ENCODE data around the gene SNX30. TPM values are rescaled to one million over a fixed set of nuclear protein-coding genes. Genes with fewer than 3 reads are reported as not detected.

Gene SNX30
- total RNA-seq, 1 experiment from 2014 or later = 12.7 TPM

DNA sequence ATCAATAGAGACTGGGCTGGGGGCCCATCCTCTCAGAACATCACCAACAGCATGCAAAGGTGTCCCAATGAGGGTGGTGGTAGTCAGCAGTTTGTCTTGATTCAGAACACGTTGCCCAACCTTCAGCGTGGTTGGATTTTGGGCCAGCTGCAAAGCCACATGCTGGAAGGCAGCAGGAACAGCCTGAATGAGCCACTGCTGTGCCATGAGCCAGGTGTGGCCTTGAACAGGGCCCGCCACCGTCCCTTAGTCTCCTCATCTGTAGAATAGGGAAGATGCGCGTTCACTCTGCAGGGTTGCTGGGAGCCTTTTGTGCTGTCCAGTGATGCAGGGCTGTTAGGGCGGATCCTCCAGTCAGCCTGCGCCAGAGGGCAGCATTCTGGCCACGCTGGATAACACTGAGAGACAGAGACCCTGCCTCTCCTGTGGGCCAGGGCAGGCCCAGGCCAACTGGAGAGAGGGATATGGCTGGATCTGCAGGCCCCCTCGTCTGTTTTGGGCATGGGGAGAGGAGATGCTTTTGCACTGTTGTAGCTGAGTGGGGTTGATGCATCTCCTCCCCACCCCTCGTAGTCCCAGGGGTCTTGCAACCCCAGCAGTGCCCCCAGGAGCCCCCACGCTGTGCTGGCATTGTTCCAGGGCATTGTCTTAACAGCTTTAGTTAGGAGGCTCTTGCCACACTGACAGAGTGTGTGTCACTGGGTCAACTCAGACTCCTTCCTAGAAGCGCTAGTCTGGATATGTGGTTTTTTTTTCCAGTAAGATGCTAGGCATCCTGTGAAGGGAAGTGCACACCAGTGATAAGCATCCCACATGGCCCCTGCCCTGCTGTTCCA, 98.0 kb downstream of the SNX30 start:
- no peak overlapping the region for H3K27ac ChIP-seq (ENCODE audit: low read depth, low read length)
- ChIA-PET POLR2A (no interaction called here), RAD21 (ENCODE audit: low non-redundant PET in 1 of 2, low total read pairs in 2 of 2, uncharacterized antibody in 2 of 2, unreplicated experiment in 2 of 2) (no interaction called here), CTCF (no interaction called here)
- no peaks in the 10 kb centered on the region for H4K20me1 ChIP-seq (ENCODE audit: insufficient read depth)
- no peak overlapping the region for H3K4me2 ChIP-seq (ENCODE audit: low read length)
- intact Hi-C loops (cut with micrococcal nuclease) = loop anchor here (5.0 kb wide), 1 partner anchor 264 kb away; no protein-coding TSS in a partner anchor
- H3K9me3 ChIP-seq (ENCODE audit: control insufficient read depth in 1 of 2, insufficient read depth in 1 of 2, low read depth in 1 of 2, low read length in 2 of 2) = no peaks in the 10 kb centered on the region
- H3K27me3 ChIP-seq (ENCODE audit: insufficient read depth, low read length) = no peaks in the 10 kb centered on the region
- ATAC-seq (no peak), DNase-seq (ENCODE audit: low read depth, low spot score) (no peak)
- no peak overlapping the region for H3K9ac ChIP-seq (ENCODE audit: low read length)
- no peak overlapping the region for H2AFZ ChIP-seq (ENCODE audit: low read depth, low read length, poor library complexity, severe bottlenecking)
- no peaks in the 10 kb centered on the region for H3K79me2 ChIP-seq (ENCODE audit: insufficient read depth, low read length)
- no peaks in the 10 kb centered on the region for H3K36me3 ChIP-seq (ENCODE audit: control insufficient read depth in 1 of 2, insufficient read depth in 2 of 2, low read length in 2 of 2)
- no peak overlapping the region for H3K4me3 ChIP-seq (replicated peaks in 1 of 2; ENCODE audit: low read depth in 1 of 2, low read length in 2 of 2)
- H3K4me1 ChIP-seq (ENCODE audit: control insufficient read depth in 1 of 2, insufficient read depth in 2 of 2, low read length in 2 of 2) = peaks cover 0 to 9% of the 10 kb centered on the region in 2 experiments; a peak in 2 of 4 replicates
- no TSS peak for BruUV-seq (replicated peaks)
- no peaks in the 10 kb centered on the region for H3K9me2 ChIP-seq (ENCODE audit: insufficient read depth)
- no peak for TF ChIP-seq POLR2AphosphoS5 (IDR thresholded peaks at IDR 0.05; ENCODE audit: low read depth, low read length)
- no peak for TF ChIP-seq ZNF274 (IDR thresholded peaks at IDR 0.05; ENCODE audit: low read depth, low read length)
- TF ChIP-seq, protein P1, sequence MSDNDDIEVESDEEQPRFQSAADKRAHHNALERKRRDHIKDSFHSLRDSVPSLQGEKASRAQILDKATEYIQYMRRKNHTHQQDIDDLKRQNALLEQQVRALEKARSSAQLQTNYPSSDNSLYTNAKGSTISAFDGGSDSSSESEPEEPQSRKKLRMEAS (IDR thresholded peaks at IDR 0.05) = no peak
- TF ChIP-seq JUND (IDR thresholded peaks at IDR 0.05) = no peak
- TF ChIP-seq SRF (IDR thresholded peaks at IDR 0.05; ENCODE audit: low read depth) = no peak
- TF ChIP-seq CEBPB (IDR thresholded peaks at IDR 0.05; ENCODE audit: low read depth) = no peak
- no peak for TF ChIP-seq CBX3 (IDR thresholded peaks at IDR 0.05; ENCODE audit: low read depth)
- no peak for TF ChIP-seq POLR2A (IDR thresholded peaks at IDR 0.05; ENCODE audit: borderline replicate concordance, extremely low read depth, insufficient read depth, insufficient read length)
- no peak for TF ChIP-seq YY1 (IDR thresholded peaks at IDR 0.05; ENCODE audit: extremely low read depth, insufficient replicate concordance, low read depth, low read length)

GRCh38 chr9:112849363-112849922, 98.9 kb downstream of the SNX30 start:
- H3K27ac ChIP-seq (ENCODE audit: low read depth, low read length) = no peak overlapping the region
- CTCF ChIA-PET = no interaction called here
- POLR2A ChIA-PET = no interaction called here
- ATAC-seq (no peak), DNase-seq (ENCODE audit: low read depth, low spot score) (no peak)
- H2AFZ ChIP-seq (ENCODE audit: low read depth, low read length, poor library complexity, severe bottlenecking) = no peak overlapping the region
- intact Hi-C loops (cut with micrococcal nuclease) = loop anchor here (5.0 kb wide), 1 partner anchor 263 kb away; no protein-coding TSS in a partner anchor
- peaks cover 0 to 7% of the 10 kb centered on the region in 2 experiments; a peak in 2 of 4 replicates for H3K4me1 ChIP-seq (ENCODE audit: control insufficient read depth in 1 of 2, insufficient read depth in 2 of 2, low read length in 2 of 2)
- no peaks in the 10 kb centered on the region for H3K9me3 ChIP-seq (ENCODE audit: control insufficient read depth in 1 of 2, insufficient read depth in 1 of 2, low read depth in 1 of 2, low read length in 2 of 2)
- no peak overlapping the region for H3K4me3 ChIP-seq (replicated peaks in 1 of 2; ENCODE audit: low read depth in 1 of 2, low read length in 2 of 2)
- no peaks in the 10 kb centered on the region for H4K20me1 ChIP-seq (ENCODE audit: insufficient read depth)
- BruUV-seq (replicated peaks) = no TSS peak
- RAD21 ChIA-PET (ENCODE audit: low non-redundant PET in 1 of 2, low total read pairs in 2 of 2, uncharacterized antibody in 2 of 2, unreplicated experiment in 2 of 2) = no interaction called here
- no peaks in the 10 kb centered on the region for H3K27me3 ChIP-seq (ENCODE audit: insufficient read depth, low read length)
- H3K4me2 ChIP-seq (ENCODE audit: low read length) = no peak overlapping the region
- no peaks in the 10 kb centered on the region for H3K36me3 ChIP-seq (ENCODE audit: control insufficient read depth in 1 of 2, insufficient read depth in 2 of 2, low read length in 2 of 2)
- no peaks in the 10 kb centered on the region for H3K9me2 ChIP-seq (ENCODE audit: insufficient read depth)
- no peak overlapping the region for H3K9ac ChIP-seq (ENCODE audit: low read length)
- TF ChIP-seq CEBPB (IDR thresholded peaks at IDR 0.05; ENCODE audit: low read depth) = no peak
- no peaks in the 10 kb centered on the region for H3K79me2 ChIP-seq (ENCODE audit: insufficient read depth, low read length)
